ENCODE data around the gene SLC28A2.
A peak's percentile ranks its signal among the peaks of the same experiment; 100 is the strongest.

SLC28A2 gene

GRCh38 chr15:45262906-45263461 is 10.9 kb downstream of the SLC28A2 start:
- Histone ChIP-seq H3K9me3 (ENCODE audit: insufficient read depth, low read length, severe bottlenecking) (no peaks in the 10 kb centered on the region), H2AFZ (ENCODE audit: low read depth, low read length) (no peak overlapping the region), H4K20me1 (ENCODE audit: insufficient read depth, low read length) (no peaks in the 10 kb centered on the region), H3K27ac (ENCODE audit: low read length) (no peak overlapping the region), H3K27me3 (ENCODE audit: insufficient read depth, low read length, poor library complexity) (no peaks in the 10 kb centered on the region), H3K79me2 (ENCODE audit: insufficient read depth, low read length) (no peaks in the 10 kb centered on the region), H3K9ac (ENCODE audit: low read depth, low read length) (no peak overlapping the region), H3K4me3 (ENCODE audit: low read depth in 1 of 2, low read length in 2 of 2) (no peak overlapping the region), H3K36me3 (ENCODE audit: insufficient read depth, low read length) (no peaks in the 10 kb centered on the region), H3K4me2 (ENCODE audit: insufficient read depth, low read length) (no peak overlapping the region), H3K4me1 (ENCODE audit: insufficient read depth, low read length) (no peaks in the 10 kb centered on the region)
- no peak for TF ChIP-seq EZH2 (IDR thresholded peaks at IDR 0.05; ENCODE audit: borderline replicate concordance, low read depth, low read length, severe bottlenecking)
- TF ChIP-seq, protein P1, sequence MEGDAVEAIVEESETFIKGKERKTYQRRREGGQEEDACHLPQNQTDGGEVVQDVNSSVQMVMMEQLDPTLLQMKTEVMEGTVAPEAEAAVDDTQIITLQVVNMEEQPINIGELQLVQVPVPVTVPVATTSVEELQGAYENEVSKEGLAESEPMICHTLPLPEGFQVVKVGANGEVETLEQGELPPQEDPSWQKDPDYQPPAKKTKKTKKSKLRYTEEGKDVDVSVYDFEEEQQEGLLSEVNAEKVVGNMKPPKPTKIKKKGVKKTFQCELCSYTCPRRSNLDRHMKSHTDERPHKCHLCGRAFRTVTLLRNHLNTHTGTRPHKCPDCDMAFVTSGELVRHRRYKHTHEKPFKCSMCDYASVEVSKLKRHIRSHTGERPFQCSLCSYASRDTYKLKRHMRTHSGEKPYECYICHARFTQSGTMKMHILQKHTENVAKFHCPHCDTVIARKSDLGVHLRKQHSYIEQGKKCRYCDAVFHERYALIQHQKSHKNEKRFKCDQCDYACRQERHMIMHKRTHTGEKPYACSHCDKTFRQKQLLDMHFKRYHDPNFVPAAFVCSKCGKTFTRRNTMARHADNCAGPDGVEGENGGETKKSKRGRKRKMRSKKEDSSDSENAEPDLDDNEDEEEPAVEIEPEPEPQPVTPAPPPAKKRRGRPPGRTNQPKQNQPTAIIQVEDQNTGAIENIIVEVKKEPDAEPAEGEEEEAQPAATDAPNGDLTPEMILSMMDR (IDR thresholded peaks at IDR 0.05; ENCODE audit: borderline replicate concordance, extremely low read depth, low read length, poor library complexity, severe bottlenecking): no peak
- DNase-seq: no peak
- ATAC-seq (ENCODE audit: insufficient read depth, low read depth): no peak

GRCh38 chr15:45263854-45264253 is 11.8 kb downstream of the SLC28A2 start:
- no peak overlapping the region for H3K4me2 ChIP-seq (ENCODE audit: insufficient read depth, low read length)
- H2AFZ ChIP-seq (ENCODE audit: low read depth, low read length): no peak overlapping the region
- no peaks in the 10 kb centered on the region for H4K20me1 ChIP-seq (ENCODE audit: insufficient read depth, low read length)
- no peak overlapping the region for H3K4me3 ChIP-seq (ENCODE audit: low read depth in 1 of 2, low read length in 2 of 2)
- H3K27me3 ChIP-seq (ENCODE audit: insufficient read depth, low read length, poor library complexity): no peaks in the 10 kb centered on the region
- H3K27ac ChIP-seq (ENCODE audit: low read length): no peak overlapping the region
- no peaks in the 10 kb centered on the region for H3K4me1 ChIP-seq (ENCODE audit: insufficient read depth, low read length)
- no peaks in the 10 kb centered on the region for H3K79me2 ChIP-seq (ENCODE audit: insufficient read depth, low read length)
- TF ChIP-seq, protein P1 (IDR thresholded peaks at IDR 0.05; ENCODE audit: borderline replicate concordance, extremely low read depth, low read length, poor library complexity, severe bottlenecking): no peak
- TF ChIP-seq EZH2 (IDR thresholded peaks at IDR 0.05; ENCODE audit: borderline replicate concordance, low read depth, low read length, severe bottlenecking): no peak
- no peak for ATAC-seq (ENCODE audit: insufficient read depth, low read depth)
- no peak overlapping the region for H3K9ac ChIP-seq (ENCODE audit: low read depth, low read length)
- no peaks in the 10 kb centered on the region for H3K9me3 ChIP-seq (ENCODE audit: insufficient read depth, low read length, severe bottlenecking)
- no peak for DNase-seq
- H3K36me3 ChIP-seq (ENCODE audit: insufficient read depth, low read length): no peaks in the 10 kb centered on the region

DNA sequence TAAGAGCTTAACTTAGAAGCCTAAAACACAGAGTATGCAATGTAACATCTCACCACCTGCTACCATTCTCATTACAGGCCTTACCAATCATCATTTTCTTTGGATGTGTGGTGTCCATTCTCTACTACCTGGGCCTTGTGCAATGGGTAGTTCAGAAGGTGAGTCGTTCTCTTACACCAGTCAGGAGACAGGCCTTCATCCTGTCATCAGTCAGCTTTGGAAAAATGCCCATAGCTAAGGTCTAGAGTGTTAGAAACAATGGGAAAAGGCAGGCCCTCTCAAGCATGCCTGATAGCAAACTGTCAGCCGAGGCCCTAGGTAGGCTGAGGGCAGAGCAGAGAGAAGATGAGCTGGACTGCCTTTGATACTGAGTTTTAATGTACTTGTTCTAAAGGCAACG is 13.5 kb downstream of the SLC28A2 start:
- Histone ChIP-seq H3K4me1 (ENCODE audit: insufficient read depth, low read length) (no peaks in the 10 kb centered on the region), H3K4me3 (ENCODE audit: low read depth in 1 of 2, low read length in 2 of 2) (no peak overlapping the region), H3K9me3 (ENCODE audit: insufficient read depth, low read length, severe bottlenecking) (no peaks in the 10 kb centered on the region), H3K9ac (ENCODE audit: low read depth, low read length) (no peak overlapping the region), H3K79me2 (ENCODE audit: insufficient read depth, low read length) (no peaks in the 10 kb centered on the region), H3K36me3 (ENCODE audit: insufficient read depth, low read length) (no peaks in the 10 kb centered on the region), H2AFZ (ENCODE audit: low read depth, low read length) (no peak overlapping the region), H3K27me3 (ENCODE audit: insufficient read depth, low read length, poor library complexity) (no peaks in the 10 kb centered on the region), H3K4me2 (ENCODE audit: insufficient read depth, low read length) (no peak overlapping the region), H4K20me1 (ENCODE audit: insufficient read depth, low read length) (no peaks in the 10 kb centered on the region), H3K27ac (ENCODE audit: low read length) (no peak overlapping the region)
- TF ChIP-seq, protein P1 (IDR thresholded peaks at IDR 0.05; ENCODE audit: borderline replicate concordance, extremely low read depth, low read length, poor library complexity, severe bottlenecking): no peak
- no peak for TF ChIP-seq EZH2 (IDR thresholded peaks at IDR 0.05; ENCODE audit: borderline replicate concordance, low read depth, low read length, severe bottlenecking)
- no peak for DNase-seq
- no peak for ATAC-seq (ENCODE audit: insufficient read depth, low read depth)

DNA sequence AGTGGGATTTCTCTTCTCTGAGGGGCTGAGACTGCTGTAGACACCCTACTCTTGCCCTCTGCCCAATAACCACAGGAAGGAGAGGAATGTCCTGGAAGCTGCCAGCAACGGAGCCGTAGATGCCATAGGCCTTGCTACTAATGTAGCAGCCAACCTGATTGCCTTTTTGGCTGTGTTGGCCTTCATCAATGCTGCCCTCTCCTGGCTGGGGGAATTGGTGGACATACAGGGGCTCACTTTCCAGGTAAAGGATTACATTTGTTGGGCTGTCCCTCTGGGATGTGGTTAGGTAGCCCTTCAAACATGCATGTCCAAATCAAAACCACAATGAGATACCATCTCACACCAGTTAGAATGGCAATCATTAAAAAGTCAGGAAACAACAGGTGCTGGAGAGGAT is 16.1 kb downstream of the SLC28A2 start:
- H3K4me1 ChIP-seq (ENCODE audit: insufficient read depth, low read length): no peaks in the 10 kb centered on the region
- no peaks in the 10 kb centered on the region for H3K36me3 ChIP-seq (ENCODE audit: insufficient read depth, low read length)
- no peaks in the 10 kb centered on the region for H3K79me2 ChIP-seq (ENCODE audit: insufficient read depth, low read length)
- H3K9me3 ChIP-seq (ENCODE audit: insufficient read depth, low read length, severe bottlenecking): no peaks in the 10 kb centered on the region
- H3K27ac ChIP-seq (ENCODE audit: low read length): no peak overlapping the region
- H3K27me3 ChIP-seq (ENCODE audit: insufficient read depth, low read length, poor library complexity): no peaks in the 10 kb centered on the region
- H3K4me3 ChIP-seq (ENCODE audit: low read depth in 1 of 2, low read length in 2 of 2): no peak overlapping the region
- no peak overlapping the region for H3K4me2 ChIP-seq (ENCODE audit: insufficient read depth, low read length)
- TF ChIP-seq, protein P1 (IDR thresholded peaks at IDR 0.05; ENCODE audit: borderline replicate concordance, extremely low read depth, low read length, poor library complexity, severe bottlenecking): peak; percentile 26
- TF ChIP-seq EZH2 (IDR thresholded peaks at IDR 0.05; ENCODE audit: borderline replicate concordance, low read depth, low read length, severe bottlenecking): no peak
- DNase-seq: no peak
- H4K20me1 ChIP-seq (ENCODE audit: insufficient read depth, low read length): no peaks in the 10 kb centered on the region
- ATAC-seq (ENCODE audit: insufficient read depth, low read depth): no peak
- H2AFZ ChIP-seq (ENCODE audit: low read depth, low read length): no peak overlapping the region
- H3K9ac ChIP-seq (ENCODE audit: low read depth, low read length): no peak overlapping the region

Data from DND-41 (cell line).